WI38 (cell line): Measurements from ENCODE around the gene MON2.

Experiments used
- H3K4me3 ChIP-seq: 2 replicates; pipeline ENCODE4 v1.5.1; 2011; ENCODE audit warnings: low read depth, mild to moderate bottlenecking, control low read depth, low read length
- CTCF ChIP-seq: IDR thresholded peaks from 2 replicates; pipeline ENCODE4 v1.5.1; 2012; ENCODE audit warnings: low read depth, mild to moderate bottlenecking, control low read depth, low read length

The MON2 gene

GRCh38 chr12:62582065-62582366 lies 115.4 kb downstream of the MON2 start:
- TF ChIP-seq CTCF = no peak
- H3K4me3 ChIP-seq = no peak overlapping the region

- no peak overlapping the region for H3K4me3 ChIP-seq
- no peak for TF ChIP-seq CTCF
Observed at GRCh38 chr12:62584619-62585018, 118.0 kb downstream of the MON2 start.

GRCh38 chr12:62586850-62587249 lies 120.2 kb downstream of the MON2 start:
- no peak overlapping the region for H3K4me3 ChIP-seq
- no peak for TF ChIP-seq CTCF

GRCh38 chr12:62588916-62589315 lies 122.3 kb downstream of the MON2 start:
- no peak overlapping the region for H3K4me3 ChIP-seq
- no peak for TF ChIP-seq CTCF

GRCh38 chr12:62597253-62597652 lies 130.6 kb downstream of the MON2 start:
- H3K4me3 ChIP-seq = no peak overlapping the region
- no peak for TF ChIP-seq CTCF

GRCh38 chr12:62598846-62599245 lies 132.2 kb downstream of the MON2 start:
- TF ChIP-seq CTCF = no peak
- no peak overlapping the region for H3K4me3 ChIP-seq

GRCh38 chr12:62599854-62600437 lies 133.3 kb downstream of the MON2 start:
- H3K4me3 ChIP-seq = no peak overlapping the region
- no peak for TF ChIP-seq CTCF
